DMS53 treated with DMSO at 0.1 percent for 48 hours (cell line): ENCODE measurements around the gene MAML3.
A peak's percentile ranks its signal among the peaks of the same experiment; 100 is the strongest.

Experiments used
- DNase-seq: peaks from one replicate; lab custom pipeline; 2025; ENCODE audit not compliant: unreplicated experiment; lab: John Stamatoyannopoulos, UW

The MAML3 gene

DNA sequence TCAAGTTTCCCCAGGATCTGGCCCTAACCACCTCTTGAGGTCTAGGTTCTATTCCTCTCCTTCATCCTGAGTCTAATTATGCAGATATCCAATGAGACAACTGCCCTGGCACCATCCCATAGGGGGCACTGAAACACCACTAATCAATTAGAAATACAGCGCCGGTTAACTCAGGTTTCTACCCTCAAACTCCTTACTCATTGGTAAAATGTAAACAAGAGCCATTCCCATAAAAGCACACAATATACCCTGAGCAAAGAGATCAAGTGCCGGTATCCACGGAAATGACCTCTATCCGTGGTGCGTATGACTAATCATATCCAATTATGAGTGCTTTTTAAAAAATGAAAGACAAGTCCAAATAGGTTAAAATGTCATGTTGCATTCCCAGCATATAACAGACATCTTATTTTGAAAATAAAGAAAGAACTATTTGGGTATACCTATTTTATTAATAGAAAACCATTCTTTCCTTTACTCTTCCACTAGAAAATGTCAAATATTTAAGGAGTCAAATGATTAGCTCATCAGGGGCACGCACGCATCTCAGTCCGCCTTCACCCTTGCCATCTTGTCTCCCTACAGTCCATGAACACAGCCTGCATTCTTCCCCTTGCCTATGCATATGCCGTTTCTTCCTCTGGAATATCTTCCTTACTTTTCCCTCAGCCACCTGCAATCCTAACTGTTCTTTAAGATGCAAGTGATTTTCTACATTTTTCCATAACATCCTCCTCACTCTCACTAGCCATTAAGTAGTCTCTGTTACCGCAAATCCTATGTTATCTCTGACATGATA is 141.1 kb downstream of the MAML3 start:
- peak; percentile 95 for DNase-seq

GRCh38 chr4:140005699-140006098 is 148.3 kb downstream of the MAML3 start:
- no peak for DNase-seq

DNA sequence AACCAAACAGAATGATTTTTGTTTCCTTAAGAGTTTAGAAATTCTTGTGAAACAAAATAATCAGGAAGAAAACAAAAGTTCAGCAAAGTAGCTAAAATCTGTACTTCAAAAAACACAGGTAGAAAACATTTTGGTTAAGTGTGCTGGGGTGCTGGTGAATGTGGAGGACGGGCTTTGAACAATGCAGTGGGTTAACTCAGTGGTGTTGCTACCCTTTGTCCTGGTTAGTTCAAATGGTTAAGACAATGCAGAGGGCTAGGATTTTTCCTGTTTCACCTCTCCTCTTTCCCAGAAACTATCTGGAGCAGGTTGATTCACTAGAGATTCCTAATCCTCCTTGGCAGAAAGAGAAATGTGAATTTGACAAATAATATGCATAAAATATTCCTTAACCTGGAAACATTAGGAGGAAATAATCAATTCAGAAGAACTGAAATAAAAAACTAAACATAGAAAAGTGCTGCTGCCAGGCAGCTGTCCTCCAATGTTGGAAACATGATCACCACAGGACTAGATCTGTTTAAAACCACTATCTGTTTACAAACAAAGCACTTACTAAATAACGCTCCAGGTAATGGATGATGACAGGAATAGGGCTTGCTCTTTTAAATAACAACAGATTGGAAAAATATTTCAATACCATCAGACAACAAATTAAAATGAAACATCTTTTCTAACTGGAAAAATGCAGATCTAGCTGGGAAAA is 148.9 kb downstream of the MAML3 start:
- DNase-seq = no peak

GRCh38 chr4:140004549-140004895 is 149.5 kb downstream of the MAML3 start:
- no peak for DNase-seq

DNA sequence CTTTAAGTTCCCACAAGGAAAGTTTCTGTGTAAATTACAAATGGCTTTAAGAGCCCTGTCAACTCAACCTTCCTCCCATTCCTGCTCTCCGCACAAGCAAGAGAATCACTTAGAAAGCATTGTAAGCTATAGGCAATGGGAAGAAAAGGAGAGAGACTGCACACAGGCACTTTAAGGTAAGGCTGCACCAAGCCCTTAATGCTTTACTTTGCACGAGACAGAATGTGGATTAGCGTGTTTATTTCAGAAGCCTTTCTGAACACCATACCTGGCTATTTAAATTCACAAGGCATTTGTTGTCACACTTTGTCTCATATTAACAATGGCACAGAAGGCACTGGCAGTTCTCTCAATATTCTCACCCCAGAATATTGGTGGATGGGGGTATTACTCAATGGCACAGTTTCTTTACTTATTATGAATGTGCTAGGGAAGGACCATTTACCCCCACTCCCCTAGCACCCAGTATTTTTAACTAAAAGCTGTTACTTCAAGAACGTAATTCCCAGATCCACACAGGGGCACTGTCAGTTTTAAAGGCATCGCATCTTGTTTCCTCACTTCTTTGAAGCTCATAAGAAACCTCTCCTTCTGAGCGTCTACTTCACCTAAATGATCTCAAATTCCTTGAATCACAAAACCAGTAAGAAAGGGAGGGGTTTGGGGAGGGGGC is 150.0 kb downstream of the MAML3 start:
- DNase-seq = no peak

- no peak for DNase-seq
Measured at GRCh38 chr4:140000232-140000631, 153.8 kb downstream of the MAML3 start.

DNA sequence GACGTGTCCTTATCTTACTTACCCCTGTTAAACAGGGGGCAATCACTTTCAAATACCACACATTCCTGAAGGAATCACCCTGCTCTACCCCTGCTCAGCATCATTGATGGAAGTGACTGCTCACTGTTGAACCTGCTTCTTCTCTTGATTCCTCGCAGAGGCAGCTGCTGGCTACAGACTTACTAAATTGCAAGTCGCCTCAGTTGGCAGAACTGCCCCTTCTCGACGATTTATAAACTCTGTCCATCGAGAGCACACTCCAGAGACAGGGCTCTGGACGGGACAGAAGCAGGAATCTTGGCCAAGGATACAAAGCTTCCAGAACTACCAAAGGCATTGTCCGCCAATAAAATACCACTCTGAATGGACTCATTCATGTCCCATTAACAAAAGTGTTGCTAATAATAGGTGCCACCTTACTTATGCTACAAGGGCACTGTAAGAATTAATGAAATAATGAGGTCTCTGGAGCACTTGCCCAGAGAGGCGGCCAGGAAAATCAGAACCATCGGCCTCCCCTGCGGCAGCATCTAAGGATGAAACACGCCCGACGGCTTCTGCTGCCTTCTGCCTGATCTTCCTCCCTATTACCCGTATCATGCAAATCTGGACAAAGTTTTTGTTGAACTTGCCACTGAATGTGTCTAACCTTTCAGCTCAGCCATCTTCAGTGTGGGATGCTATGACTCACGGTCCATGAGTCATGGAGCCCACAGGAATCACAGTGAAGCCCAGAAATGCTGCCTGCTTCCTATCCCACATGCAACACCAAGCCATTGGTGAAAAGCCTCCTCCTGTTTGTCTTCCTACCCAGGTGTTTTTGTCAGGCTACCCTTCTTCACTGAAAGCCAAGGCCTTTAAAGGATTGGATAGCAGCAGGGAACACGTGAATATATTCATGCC is 164.9 kb downstream of the MAML3 start:
- peak; percentile 36 for DNase-seq

DNA sequence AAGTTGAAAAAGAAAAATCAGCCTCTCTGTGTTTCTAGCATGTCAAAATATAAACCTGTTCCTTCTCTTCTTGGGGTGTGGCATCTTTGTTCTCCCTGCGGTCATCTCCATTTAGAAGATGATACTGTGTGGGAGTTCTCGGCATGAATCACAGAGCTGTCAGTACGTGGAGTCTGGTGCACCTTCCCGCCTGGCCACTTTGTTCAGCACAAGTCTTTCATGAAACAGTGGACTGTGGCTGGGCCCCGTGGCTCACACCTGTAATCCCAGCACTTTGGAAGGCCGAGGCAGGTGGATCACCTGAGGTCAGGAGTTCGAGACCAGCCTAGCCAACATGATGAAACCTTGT is 166.5 kb downstream of the MAML3 start:
- no peak for DNase-seq

DNA sequence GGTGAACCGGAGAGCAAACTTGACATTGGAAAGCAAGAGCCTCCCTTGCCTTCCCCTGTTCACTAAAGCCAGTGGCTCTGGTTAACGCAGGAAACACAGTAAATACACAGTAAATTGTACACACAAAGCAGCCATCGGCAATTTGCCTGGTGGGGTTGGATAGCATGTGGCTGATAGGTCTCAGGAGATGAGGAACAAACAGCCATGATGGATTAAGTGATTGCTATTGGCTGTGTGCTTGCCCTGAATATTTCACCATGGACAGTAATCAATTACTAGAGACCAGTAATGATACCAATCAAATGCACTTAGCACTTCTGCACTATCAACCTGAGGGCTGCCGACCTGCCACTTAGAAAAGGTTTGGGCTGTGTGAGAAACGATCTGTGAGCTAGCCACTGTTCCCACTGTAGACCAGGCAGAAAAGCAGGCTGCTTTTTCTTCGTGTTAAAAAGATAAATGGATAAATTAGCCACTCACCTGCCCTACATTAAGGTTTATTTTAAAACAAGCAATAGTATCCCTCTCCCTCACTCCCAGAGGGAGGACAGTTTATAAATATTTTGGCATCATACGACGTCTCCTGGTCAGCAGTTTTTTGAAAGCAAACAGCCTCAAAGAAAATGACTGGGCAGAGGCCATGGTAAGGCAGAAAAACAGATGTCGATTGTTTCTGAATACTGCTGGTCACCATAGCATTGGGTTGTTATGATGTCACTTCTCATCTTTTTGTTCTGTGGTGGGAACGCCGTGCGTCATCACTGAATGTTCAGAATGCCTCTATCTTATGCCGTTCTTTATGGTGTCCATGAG is 167.1 kb downstream of the MAML3 start:
- no peak for DNase-seq

DNA sequence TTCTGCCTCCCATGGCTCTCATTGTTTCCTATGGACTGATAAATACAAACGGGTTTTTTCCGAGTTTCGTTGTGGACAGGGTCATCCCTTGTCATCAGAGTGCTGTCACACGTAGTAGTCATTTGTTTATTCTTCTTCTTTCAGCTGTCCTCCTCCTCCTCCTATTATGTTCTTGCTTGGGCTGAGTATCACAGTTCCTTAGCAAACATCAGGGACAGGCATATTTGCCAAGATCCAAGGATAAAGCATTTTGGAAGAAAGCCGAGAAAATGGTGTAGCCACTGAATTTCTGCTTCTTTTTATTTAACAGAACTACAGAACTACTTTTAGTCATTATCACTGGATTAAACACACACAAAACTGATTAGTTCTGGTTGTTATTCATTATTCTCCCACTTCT is 167.9 kb downstream of the MAML3 start:
- DNase-seq = no peak

DNA sequence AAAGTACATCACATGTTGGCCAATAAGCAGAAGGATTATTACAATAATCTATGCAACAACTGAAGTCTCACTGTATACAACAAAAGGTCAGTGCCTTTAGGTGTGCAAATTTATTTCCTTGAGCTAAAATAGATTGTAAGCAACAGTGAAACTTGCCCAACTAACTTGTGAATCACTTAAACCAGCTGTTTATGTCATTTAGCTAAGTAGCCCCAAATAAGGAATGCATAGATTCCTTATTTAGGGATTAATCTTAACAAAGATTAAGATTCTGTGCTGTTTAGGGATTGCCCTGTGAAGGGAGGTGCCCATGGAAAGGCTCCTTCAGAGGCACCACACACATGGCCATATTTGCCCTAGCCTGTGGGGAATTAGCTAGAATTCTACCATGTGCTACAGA is 168.6 kb downstream of the MAML3 start:
- DNase-seq = no peak

- no peak for DNase-seq
Measured at GRCh38 chr4:139984471-139984870, 169.5 kb downstream of the MAML3 start.

DNA sequence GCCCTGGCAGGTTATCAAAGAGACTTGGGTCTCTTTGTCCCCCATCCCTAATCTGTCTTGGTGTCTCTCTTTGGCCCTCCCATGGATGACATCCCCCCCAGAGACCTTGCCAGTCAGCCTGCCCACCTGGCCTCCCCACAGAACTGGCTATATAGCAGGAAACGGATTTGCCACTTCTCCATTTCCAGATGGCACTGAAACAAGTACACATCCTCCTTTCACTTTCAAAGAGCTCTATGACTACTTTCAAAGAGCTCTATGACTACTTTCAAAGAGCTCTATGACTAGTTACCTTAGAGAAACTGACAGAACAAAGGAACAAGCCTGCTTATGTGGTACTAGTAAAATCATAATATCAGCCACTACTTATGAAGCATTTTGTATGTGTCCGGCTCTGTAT is 175.3 kb downstream of the MAML3 start:
- DNase-seq = peak; percentile 3

DNA sequence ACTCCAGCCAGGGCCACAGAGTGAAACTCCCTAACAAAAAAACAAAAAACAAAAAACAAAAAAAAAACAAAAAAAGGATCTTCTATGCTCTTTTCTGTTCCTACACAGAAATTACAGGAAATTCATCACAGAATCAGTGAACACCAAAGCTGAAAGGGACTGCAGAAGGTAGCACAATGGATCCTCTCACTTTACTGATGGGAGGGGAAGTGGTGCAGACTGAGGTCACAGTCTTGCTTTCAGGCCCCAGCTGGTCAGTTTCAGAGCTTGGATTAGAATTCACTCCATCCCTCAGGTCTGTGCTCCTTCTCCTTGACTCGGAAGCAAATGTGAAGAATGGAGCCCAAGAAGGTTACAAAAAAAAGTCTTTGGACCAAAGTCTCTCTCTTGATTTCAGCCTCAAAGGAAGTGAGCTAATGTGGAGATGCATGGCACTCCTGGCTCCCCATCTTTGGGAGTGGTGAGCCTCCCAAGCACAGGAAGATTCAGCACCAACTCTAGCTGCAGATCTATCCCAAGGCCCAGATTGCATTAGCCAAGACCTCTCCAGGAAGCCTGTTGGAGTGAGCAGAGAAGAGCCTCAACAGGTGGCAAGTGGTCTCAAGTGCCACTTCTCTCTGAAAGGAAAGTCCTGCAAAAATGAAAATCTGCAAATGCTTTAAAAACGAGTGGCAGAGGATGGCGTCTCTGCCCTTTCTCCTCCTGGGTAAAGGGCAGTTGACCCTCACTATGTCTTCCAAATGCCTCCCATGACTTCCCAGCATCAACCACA is 176.0 kb downstream of the MAML3 start:
- peak; percentile 4 for DNase-seq

DNA sequence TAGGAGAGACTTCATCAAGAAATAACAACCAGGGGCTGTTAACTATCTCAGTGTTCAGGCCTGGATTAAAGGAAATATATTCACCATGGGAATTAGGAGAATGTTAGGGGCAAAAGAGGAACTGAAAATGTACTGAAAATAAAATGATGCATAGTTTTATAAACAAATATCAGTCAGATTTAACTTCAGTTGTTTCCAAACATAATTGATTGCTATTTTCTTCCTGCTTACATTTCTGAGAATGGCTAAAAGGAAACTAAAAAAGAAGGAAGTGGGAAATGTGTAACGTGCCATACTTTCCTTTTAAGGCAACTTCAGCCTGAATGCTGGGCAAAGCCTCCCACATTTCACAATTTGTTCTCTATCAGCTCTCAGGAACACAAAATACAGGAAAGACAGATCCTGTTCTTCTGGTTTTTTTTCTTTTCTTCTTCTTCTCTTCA is 178.1 kb downstream of the MAML3 start:
- DNase-seq = no peak

DNA sequence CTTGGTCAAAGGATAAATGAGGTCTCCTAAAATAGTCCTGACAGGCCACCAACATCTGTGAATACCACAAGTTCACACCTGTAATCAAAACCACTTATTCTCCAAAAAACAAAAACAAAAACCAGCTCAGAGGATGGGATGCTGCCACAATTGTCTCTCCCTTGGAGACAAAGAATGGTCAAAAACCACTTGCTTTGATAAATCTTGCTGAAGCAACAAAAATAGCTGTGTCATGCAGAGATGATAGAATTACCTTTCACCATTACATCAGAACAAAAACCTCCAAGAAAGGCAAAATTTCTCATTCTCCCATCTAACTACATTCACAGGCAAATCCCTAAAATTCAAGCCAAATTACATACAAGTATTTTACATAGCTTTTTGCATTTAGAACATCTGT is 180.4 kb downstream of the MAML3 start:
- DNase-seq = no peak

DNA sequence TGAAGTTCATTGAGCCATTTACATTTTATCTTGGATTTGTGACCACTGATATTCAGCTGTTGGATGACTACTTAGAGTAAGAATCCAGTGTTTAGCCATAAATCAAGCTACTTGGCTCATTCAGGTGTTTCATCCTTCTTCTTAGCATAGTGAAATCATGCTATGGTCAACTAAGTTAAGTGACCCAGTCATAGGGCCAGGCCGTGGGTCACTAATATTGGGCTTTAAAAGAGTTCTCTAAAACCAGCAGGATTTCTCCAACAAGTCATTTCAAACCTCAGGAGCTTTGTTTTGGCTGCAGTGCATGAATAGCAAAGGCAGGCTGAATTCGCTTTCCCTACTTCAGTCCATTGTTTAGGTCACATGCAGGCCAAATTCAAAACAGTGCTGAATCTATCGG is 181.0 kb downstream of the MAML3 start:
- no peak for DNase-seq

GRCh38 chr4:139972305-139972704 is 181.7 kb downstream of the MAML3 start:
- DNase-seq = no peak

DNA sequence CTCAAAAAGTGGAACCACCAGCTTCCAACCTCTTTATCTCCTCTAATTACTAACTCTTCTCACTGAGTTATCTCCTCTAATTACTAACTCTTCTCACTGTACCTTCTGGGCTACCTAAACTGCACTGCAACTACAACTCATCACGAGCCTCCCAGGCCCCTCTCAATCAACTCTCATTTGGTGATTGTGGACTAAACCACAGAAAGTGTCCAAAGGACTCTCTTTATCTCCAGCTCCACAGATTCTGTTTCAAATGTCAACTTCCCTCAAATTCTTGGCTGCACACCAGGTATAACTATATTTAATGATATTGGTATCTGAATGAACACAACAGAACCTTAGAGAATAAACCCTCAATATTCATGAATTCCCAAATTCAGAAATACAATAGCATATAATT is 182.9 kb downstream of the MAML3 start:
- DNase-seq = no peak
